NCI-H2107 (cell line): Measurements from ENCODE around the gene ASCC2.
A peak's percentile ranks its signal among the peaks of the same experiment; 100 is the strongest.

Experiments
- DNase-seq: peaks from one replicate; lab custom pipeline; 2025; lab: John Stamatoyannopoulos, UW

Gene ASCC2

GRCh38 chr22:29784451-29785361 is 53.4 kb downstream of the ASCC2 start:
- DNase-seq = no peak

- no peak for DNase-seq
Measured at GRCh38 chr22:29782061-29782845, 55.8 kb downstream of the ASCC2 start.

- DNase-seq = no peak
Measured at GRCh38 chr22:29780748-29781676, 57.1 kb downstream of the ASCC2 start.

GRCh38 chr22:29780220-29780619 is 57.9 kb downstream of the ASCC2 start:
- no peak for DNase-seq

GRCh38 chr22:29773233-29773632 is 64.8 kb downstream of the ASCC2 start:
- no peak for DNase-seq

- DNase-seq = no peak
Measured at GRCh38 chr22:29772170-29772641, 65.9 kb downstream of the ASCC2 start.

- DNase-seq = no peak
Measured at GRCh38 chr22:29769723-29770321, 68.3 kb downstream of the ASCC2 start.

GRCh38 chr22:29768052-29768693 is 69.9 kb downstream of the ASCC2 start:
- DNase-seq = no peak

- peak; percentile 68 for DNase-seq
Measured at GRCh38 chr22:29767171-29768051, 70.7 kb downstream of the ASCC2 start, which contains the start of gene UQCR10. TSS of gene UQCR10 (plus strand) at chr22:29767369. CDS start at chr22:29767399, 30 bp downstream.

GRCh38 chr22:29766632-29767170 is 71.4 kb downstream of the ASCC2 start, which contains the start of gene ZMAT5:
TSS of gene ZMAT5 (minus strand) at chr22:29767007. CDS start at chr22:29748544, 18,463 bp downstream.
- peak; percentile 89 for DNase-seq

GRCh38 chr22:29765905-29766631 is 72.0 kb downstream of the ASCC2 start:
- no peak for DNase-seq

GRCh38 chr22:29762263-29762662 is 75.8 kb downstream of the ASCC2 start:
- no peak for DNase-seq

- no peak for DNase-seq
Measured at GRCh38 chr22:29758959-29759358, 79.1 kb downstream of the ASCC2 start.

GRCh38 chr22:29758068-29758622 is 79.9 kb downstream of the ASCC2 start:
- no peak for DNase-seq

GRCh38 chr22:29757096-29757495 is 81.0 kb downstream of the ASCC2 start:
- no peak for DNase-seq

GRCh38 chr22:29756341-29756740 is 81.7 kb downstream of the ASCC2 start:
- DNase-seq = no peak

- DNase-seq = no peak
Measured at GRCh38 chr22:29755889-29756288, 82.2 kb downstream of the ASCC2 start.
